HT1080 (cell line): ENCODE data around the gene PPP6R2. TPM values are rescaled to one million over a fixed set of nuclear protein-coding genes. Genes with fewer than 3 reads are reported as not detected.

Experiments used
- DNase-seq: peaks from one replicate; pipeline ENCODE4 v3.0.0-alpha.2; 2015; ENCODE audit warnings: low read depth
- total RNA-seq: library from RNA; depleted of rRNA; stranded (reverse); fragments of >200 nt; shearing (Covaris generic); gene quantifications from 2 replicates; pipeline ENCODE4 v1.2.3, GENCODE V29; 2014

PPP6R2 gene
- total RNA-seq, 1 experiment from 2014 or later: 44.6 TPM

DNA sequence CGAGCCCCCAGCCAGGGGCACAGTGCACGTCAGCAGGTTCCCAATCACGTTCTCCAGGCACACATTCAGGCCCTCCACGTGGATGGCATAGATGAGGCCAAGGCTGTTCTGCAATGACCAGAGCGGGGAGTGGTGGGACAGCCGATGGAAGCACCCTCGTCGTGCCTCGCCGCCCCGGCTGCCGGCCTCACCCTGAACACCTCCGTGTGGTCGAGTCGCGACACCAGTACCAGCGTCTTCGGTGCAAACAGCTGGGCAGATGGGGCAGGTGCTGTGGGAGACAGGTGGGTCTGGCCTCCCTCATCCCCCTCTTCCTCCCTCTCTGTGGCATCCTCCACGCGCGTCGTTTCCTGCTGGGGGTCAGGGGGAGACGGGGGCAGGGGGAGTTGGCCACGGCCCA is 124.2 kb downstream of the PPP6R2 start:
- no peak for DNase-seq

DNA sequence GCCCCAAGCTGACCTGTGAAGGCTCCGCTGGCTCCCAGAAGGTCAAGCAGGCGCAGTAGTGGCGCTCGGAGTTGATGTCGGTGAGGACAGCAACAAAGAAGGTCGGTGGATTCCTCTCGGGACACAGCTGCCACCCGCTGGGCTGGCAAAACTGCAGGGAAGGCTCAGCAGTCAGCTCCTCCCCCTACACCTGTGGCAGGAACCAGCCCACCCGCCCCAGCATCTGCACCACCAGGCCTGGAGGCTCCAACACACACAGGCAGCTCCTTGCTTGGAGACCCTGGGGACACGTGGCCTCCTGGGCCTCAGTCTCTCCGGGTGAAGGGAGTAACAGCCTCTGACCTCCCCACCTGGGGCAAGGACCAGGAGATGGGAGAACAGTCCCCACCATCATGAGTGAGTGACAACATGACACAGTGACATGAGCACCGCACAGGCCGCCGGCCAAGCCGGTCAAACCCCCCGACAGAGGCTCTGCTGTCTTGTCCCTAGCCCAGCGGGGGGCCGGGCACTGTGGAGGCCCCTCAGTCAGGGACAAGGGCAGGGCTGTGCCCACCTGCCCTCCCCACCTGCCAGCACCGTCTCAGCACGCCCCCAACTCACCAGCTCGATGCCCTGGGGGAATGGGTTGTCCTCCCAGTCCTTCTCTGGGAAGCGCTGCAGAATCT is 124.8 kb downstream of the PPP6R2 start:
- no peak for DNase-seq

DNA sequence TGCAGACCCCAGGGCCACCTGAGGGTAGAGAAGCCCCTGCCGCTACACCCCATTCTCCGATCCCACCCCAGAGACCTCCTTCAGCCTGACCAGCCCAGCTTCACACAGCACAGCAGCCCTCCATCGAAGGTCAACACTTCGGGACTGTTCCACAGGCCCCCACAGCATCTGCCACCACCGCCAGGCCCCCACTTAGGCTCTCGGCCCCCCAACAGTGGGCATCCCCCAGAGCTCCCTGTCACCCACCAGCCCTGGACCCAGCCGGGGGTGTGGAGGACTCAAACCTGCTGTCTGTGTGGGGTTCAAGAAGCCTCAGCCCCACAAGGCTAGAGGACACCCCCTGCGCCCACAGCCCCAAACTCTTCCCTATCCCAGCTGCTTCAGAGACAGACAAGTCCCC is 125.5 kb downstream of the PPP6R2 start:
- DNase-seq: no peak

DNA sequence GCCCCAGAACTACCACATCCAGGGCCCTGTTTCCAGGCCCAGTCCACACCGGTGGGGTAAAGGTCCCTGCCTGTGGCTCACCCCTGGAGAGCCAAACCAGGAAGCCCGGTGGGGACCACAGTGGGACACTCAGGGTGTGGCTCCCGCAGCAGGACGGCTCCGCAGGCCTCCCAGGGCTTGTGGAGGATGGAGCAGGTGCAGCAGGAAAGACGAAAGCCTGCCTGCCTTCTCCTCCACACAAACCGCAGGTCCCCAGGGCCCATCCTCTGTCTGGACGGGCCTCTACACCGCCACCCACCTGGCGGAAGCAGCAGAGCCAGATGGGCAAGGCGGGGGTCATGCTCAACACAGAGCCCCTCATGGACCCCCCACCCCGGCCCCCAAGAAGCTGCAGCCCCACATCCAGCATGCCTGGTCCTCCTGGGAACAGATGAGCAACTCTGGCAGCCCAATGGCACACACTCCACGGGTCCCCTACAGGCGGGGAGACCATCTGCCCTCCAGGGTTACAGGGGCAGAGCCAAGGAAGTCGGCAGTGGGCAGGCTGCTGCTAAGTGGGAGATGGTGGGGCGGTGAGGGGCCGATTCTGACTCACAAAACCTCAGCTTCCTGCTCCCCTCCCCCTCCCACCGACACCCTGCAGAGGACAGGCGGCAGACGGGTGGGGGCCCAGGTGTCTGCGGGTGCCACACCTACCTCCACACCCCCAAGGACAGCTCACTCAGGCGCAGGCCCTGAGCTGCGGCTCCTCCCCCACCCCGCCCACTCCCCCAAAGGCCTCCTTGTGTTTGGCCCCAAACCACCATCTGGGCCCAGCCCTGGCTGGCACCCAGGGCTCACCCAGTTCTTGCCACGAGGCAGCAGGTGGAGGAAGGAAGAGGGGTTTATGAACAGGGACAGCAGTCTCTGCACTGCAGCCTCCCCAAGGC is 126.5 kb downstream of the PPP6R2 start:
- DNase-seq: peak; percentile 96

DNA sequence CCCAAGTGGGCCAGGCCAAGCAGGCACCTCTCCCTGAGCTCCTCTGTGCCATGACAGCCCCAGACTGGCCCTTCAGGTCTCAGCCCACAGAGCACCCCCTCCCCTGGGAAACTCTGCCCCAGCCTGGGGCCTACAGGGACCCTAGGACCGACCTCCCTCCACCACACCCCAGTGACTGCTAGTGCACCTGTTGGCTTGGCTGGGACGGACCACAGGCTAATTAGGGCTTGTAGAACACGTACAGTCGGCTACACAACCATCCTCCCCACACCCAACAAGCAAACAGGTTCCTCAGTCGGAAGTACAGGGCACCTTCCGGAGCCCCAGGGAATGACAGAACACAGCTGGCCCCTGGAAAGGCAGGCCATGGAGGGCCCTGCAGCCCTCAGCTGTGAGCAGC is 127.4 kb downstream of the PPP6R2 start:
- no peak for DNase-seq

DNA sequence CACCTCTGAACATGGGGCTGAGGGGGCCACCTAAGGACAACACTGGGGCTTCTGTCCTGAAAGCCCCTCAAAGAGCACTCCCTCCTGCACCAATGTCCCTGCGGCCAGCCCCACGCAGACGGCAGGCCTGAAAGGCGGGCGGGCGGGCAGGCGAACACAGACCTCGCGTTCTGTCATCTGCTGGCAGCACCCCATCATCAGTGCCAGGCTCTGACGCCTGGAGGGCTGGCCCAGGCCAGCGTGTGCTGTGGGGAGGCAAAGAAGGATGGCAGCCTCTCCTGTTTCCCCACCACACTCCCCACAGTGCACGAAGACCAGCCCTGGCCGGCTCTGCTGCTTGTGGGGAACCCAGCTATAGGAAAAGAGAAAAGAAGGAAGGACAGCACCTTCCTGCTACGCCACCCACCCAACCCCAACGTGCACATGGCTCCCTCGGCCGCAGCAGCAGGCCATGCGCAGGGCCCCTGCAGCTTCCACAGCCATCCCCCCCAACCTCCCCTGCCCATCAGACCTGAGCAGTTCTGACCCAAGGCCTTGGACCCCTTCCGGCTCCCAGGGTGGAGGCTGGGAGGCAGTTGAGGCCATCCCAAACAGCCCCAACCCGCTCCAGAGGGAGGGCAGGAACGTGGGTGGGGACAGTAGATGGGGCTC is 128.2 kb downstream of the PPP6R2 start:
- DNase-seq: no peak

DNA sequence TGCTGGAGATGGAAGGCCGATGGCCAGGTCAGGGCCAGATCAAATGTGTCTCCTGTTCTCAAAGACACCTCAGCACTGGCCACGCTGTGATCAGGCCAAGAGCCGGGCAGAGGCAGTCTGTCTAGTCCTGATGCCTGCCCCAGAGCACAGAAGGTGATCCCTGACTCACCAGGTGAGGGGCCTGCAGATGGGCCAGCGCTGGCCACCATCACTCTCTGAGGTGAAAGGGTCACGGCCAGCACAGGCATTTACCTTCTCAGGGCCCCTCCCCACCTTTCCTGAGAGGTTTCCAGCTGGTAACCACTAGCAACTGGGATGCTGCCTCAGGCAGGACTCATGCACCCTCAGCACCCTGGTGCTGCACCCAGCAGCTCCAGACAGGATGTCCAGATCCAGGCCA is 128.8 kb downstream of the PPP6R2 start:
- DNase-seq: no peak

DNA sequence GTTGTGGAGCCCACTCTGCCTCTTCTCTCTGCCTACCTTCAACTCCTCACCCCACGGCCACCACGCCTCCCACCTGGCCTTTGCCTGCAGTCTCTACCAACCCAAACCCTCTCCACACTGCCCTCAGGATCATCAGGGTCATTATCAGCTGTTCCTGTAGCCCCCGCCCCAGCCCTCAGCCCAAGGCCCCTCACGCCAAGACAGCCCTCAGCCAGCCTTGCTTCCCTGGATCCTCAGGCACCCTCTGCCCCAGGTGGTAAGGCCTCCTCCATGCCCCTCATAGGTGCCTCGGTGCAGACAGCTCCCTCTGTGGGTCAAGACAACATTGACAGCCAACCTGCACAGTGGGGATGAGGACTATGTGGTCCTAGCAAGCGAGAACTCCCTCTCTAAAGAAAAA is 130.0 kb downstream of the PPP6R2 start:
- no peak for DNase-seq

DNA sequence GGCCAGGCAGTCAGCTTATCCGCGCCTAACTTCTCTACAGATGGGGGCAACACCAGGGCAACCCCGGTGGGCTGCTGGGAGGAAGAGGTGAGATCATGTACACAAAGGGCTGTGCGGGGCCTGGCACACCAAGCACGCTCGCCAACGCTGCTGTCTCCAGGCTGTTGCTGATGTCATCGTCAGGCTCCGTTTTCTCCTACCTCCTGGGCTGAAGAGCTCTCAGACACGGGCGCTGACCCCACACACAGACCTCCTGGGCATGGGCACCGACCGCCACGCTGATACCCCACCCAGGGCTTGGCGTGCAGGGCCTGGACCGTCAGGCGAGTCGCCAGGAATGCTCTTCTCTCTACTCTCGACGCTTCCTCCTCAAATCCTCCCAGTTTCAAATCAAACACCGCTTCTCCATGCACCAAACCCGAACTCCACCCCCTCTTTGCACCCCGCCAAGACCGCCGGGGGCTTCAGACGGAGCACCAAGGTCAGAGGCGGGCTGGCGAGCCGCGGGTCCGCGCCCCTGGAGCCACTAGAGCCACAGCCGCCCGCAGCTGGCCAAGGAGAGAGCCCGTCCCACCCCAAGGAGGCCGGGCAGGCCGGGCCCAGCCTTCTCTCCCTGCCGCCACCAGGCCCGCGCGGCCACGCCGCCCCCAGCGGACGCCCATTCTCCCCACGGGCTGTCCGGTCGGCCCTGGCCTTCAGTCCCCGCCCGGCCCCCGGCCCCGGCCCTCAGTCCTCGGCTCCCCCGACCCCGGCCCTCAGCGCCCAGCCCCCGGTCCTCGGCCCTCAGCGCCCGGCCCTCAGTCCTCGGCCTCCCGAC is 130.9 kb downstream of the PPP6R2 start:
- DNase-seq: peak; percentile 36

DNA sequence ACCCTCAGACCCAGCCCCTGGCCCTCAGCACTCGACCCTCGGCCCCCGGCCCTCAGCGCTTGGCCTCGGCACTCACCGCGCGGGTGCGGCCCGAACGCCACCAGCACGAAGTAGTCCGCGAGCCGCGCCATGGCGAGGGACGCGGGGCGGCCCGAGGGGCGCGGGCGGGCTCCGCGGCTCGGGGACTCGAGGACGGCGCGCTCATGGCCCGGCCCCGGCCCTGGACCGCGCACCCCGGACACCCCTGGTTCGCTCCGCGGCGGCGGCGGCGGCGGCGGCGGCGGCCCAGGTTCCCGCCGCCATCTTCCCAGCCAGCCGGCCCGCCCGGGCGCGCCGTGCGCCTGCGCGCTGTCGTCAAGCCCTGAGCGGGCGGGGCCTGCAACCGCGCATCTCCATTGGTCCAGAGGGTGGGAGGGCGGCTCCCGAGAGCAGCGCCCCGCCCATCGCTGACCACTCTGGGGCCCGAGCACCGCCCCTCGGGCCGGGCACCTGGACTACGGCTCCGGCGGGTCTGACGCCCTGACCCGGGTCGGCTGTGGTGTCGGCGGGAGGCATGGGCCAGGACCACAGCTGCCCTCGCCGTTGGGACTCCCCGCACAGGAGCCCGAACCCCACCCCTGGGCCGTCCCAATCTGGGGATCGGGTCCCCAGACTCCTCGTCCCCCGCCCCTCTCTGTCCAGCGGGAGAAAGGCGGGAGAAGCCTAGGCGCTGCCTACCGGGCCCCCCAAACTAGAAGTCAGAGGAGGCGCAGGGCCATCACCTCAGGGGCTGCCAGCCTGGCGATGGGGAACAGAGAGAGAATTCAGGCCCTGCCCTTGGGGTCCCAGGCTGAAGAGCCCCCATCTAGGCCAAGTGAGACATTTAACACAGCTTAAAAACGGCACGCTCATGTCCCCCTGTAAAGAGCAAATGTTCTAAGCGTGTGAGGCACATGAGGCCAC is 131.9 kb downstream of the PPP6R2 start, which contains the start of gene SBF1:
Gene SBF1 (minus strand): TSS at position 326 of the 942 bp plus-strand sequence. CDS start 195 bp downstream, at position 131.
- peak; percentile 81 for DNase-seq

DNA sequence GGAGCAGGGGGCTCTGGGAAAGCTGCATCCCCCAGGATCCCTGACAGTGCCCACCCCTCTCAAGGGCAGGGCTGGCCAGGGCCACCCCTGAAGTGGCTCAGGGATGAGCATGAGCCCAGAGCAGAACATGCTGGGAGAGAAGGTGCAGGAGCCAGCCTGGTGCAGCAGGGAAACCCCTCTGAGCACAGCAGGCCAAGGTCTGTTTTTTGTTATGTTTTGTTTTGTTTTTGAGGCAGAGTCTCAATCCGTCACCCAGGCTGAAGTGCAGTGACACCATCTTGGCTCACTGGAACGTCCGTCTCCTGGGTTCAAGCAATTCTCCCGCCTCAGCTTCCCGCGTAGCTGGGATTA is 132.5 kb downstream of the PPP6R2 start:
- no peak for DNase-seq

DNA sequence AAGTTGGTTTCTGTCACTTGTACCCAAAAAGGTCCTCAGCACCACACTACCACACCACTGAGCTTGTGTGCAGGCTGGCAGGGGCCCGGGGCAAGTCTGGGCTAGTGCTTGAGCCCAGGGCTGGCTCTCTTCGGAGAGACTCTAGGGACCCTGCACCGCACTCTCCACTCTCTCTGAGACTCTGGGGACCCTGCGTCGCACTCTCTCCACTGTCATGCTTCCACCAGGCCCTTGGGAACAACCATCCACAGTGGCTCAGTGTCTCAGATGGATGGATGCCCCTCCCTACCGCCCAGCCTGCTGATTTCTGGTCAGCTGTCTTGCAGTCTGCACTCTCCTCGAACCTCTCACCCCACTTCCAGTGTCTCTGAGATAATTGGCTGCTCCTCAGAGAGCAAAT is 133.7 kb downstream of the PPP6R2 start:
- no peak for DNase-seq

DNA sequence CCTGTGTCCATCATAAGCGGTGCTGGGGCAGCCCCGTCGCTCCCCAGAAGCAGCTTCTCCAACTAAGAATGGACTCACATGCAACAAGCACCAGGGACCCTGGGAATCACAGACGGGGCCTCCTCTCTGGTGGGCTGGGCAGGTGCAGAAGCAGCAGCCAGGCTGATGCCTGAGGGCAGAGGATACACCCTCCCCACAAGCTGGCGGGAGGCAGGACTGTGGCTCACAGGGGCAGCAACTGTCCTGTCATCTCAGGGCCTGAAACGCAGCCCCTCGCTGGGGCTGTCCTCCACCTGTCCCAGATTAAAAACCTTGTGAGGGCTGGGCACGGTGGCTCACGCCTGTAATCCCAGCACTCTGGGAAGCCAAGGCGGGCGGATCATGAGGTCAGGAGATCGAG is 134.8 kb downstream of the PPP6R2 start:
- DNase-seq: no peak

DNA sequence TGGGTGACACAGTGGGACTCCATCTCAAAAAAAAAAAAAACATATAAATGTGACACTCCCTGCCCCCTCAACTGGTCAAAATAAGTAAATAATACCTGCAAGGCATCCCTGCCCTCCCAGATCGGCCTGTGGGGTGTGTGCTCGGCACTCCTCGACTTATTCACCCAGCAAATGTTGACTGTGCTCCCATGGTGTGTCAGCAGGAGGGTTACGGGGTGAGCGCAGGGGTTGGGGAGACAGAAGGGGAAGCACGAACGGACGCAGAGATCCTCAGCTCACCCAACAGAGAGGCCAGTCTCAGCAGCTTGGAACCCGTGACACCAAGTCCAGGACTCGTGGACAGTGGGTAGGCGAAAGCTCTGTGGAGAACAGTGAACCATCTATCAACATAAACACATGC is 136.6 kb downstream of the PPP6R2 start:
- no peak for DNase-seq

DNA sequence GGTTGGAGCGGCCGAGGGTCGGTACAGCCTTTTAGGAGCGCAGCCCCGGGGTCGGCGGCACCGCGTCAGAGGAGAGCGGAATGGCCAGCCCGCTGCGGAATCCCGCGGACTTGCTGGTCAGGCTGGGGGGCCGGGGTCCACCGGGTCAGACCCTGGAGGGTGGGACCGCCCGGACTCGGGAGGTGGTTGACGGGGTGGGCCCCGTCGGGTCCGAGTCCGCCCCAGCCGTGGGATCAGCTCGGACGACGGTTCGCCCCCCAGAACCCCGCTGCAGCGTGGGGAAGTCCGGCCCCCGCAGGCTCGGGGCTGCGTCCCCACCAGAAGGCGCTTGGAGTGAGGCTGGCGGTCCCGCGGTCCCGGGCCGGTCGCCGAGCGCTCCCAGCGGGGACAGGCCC is 137.9 kb downstream of the PPP6R2 start:
- DNase-seq: no peak

DNA sequence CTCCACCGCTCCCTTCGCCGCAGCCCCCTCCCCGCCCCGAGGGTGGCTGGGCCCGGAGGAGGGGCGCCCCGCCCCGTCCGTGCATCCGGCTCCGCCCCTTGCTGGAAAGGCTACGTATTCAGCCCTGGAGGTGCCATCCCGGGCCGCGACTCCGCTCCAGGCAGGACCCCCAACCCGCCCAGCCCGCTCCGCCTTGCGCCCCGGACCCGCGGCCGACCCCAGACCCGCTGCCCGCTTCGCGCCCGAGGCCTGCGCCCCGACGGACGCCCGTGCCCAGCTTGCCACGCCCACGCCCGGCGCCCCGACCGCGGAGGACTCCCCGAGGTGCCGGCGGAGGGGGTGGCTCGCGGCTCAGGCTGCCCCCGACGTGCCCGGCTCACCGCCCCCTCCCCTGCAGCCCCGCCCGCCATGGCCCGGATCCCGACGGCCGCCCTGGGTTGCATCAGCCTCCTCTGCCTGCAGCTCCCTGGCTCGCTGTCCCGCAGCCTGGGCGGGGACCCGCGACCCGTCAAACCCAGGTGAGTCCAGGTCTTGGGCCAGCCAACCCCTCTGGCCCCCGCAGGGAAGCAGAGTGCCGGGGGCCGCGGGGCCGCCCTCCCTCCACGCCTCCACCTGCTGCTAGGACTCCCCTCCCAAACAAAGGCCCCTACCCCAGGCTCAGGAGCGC is 138.4 kb downstream of the PPP6R2 start, which contains the start of gene ADM2:
Gene ADM2 (plus strand): TSS at position 104 of the 667 bp plus-strand sequence. CDS start 305 bp downstream, at position 409.
- DNase-seq: no peak

DNA sequence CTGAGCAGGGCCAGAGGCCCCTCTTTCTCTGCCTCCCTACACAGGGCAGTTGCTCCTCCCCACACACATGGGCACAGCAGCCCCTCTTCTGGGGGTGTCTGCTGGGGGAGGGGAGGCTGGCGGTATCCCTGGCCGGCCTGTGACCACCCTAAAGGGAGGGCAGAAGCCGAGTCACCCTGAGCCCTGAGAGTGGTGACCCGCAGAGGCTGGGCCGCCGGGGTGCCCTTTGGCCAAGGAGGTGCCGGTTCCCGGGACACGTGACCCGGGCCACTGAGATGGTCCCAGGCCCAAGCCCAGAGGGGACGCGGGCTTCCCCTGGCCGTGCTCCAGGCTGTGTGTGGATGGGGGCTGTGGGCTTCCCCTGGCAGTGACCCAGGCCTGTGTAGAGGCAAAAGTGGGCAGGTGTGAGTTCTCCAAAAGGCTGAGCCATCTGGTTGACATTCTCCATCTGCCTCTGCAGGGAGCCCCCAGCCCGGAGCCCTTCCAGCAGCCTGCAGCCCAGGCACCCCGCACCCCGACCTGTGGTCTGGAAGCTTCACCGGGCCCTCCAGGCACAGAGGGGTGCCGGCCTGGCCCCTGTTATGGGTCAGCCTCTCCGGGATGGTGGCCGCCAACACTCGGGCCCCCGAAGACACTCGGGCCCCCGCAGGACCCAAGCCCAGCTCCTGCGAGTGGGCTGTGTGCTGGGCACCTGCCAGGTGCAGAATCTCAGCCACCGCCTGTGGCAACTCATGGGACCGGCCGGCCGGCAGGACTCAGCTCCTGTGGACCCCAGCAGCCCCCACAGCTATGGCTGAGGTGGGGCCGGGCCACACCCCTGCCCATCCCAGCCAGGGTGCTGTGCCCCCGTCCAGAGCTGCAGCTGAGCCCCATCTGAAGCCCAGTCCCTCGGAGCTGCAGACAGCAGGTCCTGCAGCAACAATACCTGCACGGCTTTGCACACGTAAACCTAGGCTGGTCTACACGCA is 139.3 kb downstream of the PPP6R2 start:
- no peak for DNase-seq

DNA sequence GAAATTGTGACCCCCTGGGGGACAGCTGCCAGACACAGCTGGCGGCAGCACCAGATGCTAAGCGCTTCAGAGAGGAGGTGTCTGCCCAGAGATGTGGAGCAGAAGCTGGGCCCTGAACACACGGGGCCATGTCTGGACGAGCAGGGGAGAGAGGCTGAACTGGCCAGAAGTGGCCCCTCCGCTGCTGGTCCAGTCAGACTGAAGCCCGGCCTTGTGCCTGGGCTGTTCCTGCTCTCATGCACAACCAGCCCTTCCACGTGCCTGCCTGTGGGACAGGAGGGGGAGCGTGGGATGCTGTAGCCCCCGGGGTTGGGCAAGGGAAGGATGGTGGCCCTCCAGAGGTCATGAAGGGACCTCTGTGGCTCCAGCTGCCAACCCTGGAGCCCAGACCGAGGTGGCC is 140.0 kb downstream of the PPP6R2 start:
- DNase-seq: no peak
